GM12872 (cell line): ENCODE results near the gene CDC73.

Experiments
- TF ChIP-seq, protein P1 (sequence below): IDR thresholded peaks from 3 replicates; pipeline ENCODE4 v1.5.1; 2011; ENCODE audit warnings: low read depth, mild to moderate bottlenecking, low read length, moderate library complexity; ENCODE audit not compliant: insufficient read depth

Gene CDC73

GRCh38 chr1:193156117-193156821 is 34.4 kb downstream of the CDC73 start:
- TF ChIP-seq, protein P1, sequence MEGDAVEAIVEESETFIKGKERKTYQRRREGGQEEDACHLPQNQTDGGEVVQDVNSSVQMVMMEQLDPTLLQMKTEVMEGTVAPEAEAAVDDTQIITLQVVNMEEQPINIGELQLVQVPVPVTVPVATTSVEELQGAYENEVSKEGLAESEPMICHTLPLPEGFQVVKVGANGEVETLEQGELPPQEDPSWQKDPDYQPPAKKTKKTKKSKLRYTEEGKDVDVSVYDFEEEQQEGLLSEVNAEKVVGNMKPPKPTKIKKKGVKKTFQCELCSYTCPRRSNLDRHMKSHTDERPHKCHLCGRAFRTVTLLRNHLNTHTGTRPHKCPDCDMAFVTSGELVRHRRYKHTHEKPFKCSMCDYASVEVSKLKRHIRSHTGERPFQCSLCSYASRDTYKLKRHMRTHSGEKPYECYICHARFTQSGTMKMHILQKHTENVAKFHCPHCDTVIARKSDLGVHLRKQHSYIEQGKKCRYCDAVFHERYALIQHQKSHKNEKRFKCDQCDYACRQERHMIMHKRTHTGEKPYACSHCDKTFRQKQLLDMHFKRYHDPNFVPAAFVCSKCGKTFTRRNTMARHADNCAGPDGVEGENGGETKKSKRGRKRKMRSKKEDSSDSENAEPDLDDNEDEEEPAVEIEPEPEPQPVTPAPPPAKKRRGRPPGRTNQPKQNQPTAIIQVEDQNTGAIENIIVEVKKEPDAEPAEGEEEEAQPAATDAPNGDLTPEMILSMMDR: no peak

DNA sequence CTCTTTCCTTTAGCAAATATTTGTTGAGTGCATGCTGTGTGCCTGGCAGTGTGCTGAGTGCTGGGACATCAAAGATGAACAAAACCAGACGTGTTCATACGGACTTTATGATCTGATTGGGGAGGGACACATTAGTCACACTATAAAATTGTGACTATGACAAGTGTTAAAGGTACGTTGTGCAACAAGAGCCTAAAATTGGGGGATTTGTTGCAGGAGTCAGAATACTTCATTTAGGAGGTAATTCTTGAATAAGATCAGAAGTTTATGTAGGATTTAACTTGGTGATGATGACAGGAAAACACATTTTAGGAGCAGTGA is 35.0 kb downstream of the CDC73 start:
- TF ChIP-seq, protein P1: no peak

DNA sequence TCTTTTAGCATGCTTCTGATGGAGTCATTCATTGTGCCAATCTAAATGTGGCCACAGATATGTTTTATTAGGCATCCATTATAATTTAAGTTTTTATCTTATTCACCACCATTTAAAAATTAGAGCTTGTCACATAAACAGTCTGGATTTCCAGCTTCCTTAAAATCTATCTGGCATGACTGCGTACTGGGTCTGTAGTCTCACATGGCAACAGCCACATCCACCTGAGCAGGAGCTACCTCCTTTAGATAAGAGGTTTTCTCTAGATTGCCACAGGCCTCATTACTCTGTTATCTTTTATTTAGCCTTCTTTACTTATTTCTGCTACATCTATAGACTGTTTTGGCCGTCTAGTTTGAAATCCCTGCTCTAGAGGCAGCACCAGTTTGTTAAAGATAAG is 35.5 kb downstream of the CDC73 start:
- TF ChIP-seq, protein P1: no peak

DNA sequence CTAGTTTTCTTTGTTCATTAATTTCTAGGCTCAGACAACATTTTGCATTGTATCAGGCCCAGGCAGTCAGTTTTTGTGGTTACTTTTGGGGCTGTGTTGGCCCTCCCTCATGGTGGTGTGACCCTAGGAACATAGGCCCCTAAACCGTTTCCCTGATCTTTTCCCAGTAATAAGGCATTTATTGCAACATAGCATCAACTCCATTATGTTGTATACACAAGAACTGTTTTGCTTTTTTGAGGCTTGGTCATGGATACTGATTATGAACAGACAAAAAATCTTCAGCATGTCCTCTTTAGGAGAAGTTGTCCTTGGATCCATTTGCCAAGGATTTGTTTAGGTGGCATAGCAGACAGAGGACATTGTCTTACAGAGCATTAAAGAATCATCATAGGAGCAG is 54.3 kb downstream of the CDC73 start:
- TF ChIP-seq, protein P1: no peak

- TF ChIP-seq, protein P1: no peak
Observed at GRCh38 chr1:193176788-193177187, 55.0 kb downstream of the CDC73 start.

DNA sequence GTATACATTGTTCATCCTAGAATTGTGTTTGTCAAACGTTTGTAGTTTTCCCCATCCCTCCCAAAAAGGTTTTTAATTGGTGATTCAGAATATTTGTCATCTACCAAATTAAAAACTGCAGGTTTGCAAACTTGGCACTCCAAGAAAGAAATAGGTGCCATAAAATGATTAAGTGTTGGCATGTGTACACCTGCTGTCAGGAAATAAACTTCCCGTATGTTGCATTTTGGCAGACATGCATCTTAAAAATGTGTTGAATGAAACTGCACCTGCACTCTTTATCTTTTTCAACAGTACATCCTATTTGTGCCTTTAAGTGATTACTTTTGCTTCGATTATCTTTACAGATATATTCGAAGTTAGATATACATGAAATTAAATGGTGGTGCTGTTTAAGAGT is 57.3 kb downstream of the CDC73 start:
- TF ChIP-seq, protein P1: no peak

DNA sequence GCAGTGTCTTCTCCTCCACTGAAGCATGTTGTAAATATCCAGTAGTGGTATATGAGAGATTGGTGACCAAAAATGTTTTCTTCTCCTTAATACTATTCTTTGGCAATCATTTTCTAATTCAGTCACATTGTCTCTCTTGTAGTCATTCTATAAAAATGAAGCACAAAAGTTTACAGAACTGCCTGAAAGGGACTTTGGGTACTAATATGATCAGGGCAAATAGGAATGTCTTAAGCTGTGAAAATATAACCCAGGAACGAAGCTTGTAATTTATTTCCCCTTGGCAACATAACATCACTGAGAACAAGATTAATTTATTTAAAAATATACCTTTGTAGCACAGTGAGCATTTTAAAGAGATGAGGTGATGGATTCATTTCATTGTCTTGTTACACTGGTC is 59.7 kb downstream of the CDC73 start:
- TF ChIP-seq, protein P1: no peak

DNA sequence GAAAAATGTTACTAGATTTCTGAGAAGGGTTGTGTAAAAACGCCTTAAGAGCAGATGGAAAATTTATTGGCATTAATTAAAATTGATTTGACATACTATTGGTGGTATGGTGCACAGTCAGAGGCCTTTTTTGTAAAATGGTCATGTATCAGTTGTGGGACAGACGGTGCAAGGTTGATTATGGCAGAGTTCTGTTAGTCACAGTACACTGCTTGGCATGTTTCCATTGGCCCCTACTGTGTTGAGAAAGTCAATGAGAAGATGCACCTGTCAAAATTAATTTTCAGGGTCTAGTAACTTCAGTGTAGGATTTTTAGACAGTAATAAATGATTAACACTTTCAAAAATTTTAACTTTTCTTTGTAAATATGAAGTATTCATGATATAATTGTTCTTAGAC is 60.2 kb downstream of the CDC73 start:
- TF ChIP-seq, protein P1: no peak
